Kidney epithelial cell (primary cell): ENCODE measurements around the gene HEPN1. TPM values are rescaled to one million over a fixed set of nuclear protein-coding genes. Genes with fewer than 3 reads are reported as not detected.

Experiments used
- DNase-seq: peaks from one replicate; pipeline ENCODE4 v3.0.0-alpha.2; 2010; ENCODE audit warnings: low read depth
- H3K27me3 ChIP-seq: 2 replicates; pipeline ENCODE4 v1.6.0; 2011; ENCODE audit warnings: low read length; ENCODE audit not compliant: control insufficient read depth, insufficient read depth
- H3K36me3 ChIP-seq: 2 replicates; pipeline ENCODE4 v1.5.1; 2011; ENCODE audit warnings: low read length; ENCODE audit not compliant: control insufficient read depth, insufficient read depth
- H3K4me3 ChIP-seq: 2 replicates; pipeline ENCODE4 v1.5.1; 2011; ENCODE audit warnings: low read depth, mild to moderate bottlenecking, control low read depth, low read length
- total RNA-seq: library from RNA; depleted of rRNA; stranded (reverse); fragments of >200 nt; gene quantifications from 2 replicates; pipeline ENCODE4 v1.2.3, GENCODE V29; 2015
- TF ChIP-seq, protein P1 (sequence below): IDR thresholded peaks from 2 replicates; pipeline ENCODE4 v1.5.1; 2011; ENCODE audit warnings: mild to moderate bottlenecking, moderate library complexity, low read length, control low read depth, inconsistent platforms; ENCODE audit not compliant: insufficient read depth, poor library complexity, severe bottlenecking

Gene HEPN1
- total RNA-seq, 1 donor from 2014 or later = not detected

DNA sequence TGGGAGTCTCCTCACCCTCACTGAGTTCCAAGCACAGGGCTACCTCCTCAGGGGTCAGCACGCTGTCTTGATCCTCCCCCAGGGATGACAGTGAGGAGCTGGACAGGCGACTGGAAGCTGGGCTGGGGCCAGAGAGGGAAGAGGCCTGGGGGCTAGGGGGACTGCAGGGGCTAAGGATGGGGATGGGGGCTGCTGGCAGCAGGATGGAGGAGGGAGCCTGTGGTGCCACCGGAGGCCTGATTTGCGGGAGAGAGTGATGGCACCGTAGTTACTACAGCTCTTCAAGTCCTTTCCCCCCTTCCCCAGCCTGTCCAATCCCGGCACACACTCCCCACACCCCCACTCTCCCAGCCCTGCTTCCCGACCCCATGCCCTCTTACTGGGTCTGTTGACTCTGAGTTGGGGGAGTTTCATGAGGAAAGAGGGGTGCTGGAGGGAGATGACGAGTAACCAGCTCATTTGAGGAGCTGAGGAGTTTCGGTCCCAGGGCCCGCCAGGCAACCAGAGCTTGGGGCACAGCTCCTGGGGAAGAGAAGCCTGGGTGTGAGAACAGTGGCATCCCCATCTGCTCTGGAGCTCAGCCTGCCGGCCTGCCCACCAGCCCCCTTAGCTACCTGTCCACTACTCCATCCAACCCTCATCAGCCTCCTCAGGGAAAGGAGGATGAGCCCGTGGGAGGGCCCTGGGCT, 31.9 kb upstream of the HEPN1 start:
- Histone ChIP-seq H3K36me3 (no peaks in the 10 kb centered on the region), H3K27me3 (no peaks in the 10 kb centered on the region), H3K4me3 (no peak overlapping the region)
- TF ChIP-seq, protein P1, sequence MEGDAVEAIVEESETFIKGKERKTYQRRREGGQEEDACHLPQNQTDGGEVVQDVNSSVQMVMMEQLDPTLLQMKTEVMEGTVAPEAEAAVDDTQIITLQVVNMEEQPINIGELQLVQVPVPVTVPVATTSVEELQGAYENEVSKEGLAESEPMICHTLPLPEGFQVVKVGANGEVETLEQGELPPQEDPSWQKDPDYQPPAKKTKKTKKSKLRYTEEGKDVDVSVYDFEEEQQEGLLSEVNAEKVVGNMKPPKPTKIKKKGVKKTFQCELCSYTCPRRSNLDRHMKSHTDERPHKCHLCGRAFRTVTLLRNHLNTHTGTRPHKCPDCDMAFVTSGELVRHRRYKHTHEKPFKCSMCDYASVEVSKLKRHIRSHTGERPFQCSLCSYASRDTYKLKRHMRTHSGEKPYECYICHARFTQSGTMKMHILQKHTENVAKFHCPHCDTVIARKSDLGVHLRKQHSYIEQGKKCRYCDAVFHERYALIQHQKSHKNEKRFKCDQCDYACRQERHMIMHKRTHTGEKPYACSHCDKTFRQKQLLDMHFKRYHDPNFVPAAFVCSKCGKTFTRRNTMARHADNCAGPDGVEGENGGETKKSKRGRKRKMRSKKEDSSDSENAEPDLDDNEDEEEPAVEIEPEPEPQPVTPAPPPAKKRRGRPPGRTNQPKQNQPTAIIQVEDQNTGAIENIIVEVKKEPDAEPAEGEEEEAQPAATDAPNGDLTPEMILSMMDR = no peak
- DNase-seq = no peak

DNA sequence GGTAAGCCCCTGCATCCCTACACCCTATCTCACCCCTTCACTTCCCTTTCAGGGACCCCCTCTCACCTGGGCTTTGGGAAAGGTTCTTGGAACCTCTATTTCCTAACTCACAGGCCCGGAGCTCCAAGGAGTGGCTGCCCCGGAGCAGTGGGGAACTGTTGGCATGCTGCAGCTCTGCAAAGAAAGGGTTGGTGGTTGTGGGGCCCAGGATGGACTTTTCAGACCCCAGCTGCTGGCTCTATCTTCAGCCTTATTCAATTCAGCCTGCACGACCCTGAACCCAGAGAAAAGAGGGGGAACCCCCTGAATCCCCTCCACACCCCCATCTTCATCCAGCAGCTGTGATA, 31.4 kb upstream of the HEPN1 start:
- TF ChIP-seq, protein P1 = no peak
- Histone ChIP-seq H3K36me3 (no peaks in the 10 kb centered on the region), H3K4me3 (no peak overlapping the region), H3K27me3 (no peaks in the 10 kb centered on the region)
- no peak for DNase-seq

DNA sequence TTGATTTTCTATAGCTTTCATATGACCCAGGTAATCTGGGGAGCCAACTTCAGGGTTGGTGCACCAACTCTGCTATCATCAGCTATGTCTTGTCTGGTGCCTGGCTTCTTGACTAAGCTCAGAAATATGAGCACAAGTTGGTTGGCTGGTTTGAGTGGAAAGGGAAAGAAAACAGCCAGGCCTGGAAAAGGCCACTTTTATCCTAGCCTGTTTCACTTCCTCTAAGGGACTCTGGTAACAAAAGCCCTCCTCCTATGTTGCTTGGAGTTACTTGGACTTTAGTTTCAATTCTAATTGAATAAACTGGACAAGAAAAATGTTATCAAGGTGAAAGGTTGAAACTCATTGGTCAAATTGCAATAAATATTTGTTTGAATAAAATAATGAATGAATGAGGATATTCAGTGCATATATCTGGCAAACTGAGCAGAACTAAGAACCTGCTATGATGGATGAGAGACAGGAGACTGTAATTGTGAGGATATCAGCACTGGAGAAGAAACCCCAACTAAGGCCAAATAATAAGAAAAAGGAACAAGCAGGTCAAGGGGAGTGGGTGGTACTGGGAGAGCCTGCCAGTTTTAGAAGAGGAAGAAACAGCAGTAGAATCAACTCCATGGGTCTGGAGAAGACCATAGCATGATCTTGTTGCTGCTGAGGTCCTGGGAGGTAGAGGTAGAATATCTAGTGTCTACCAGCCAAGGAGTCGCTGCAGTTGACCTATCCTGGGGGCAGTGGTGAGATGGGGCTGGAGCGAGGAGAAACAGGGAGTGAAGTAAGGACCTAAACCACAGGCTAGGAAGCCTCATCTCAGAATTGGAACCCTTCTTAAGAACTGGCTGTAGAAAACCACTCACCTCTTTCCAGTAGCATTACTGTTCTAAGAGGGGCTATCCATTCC, 29.6 kb upstream of the HEPN1 start:
- Histone ChIP-seq H3K4me3 (no peak overlapping the region), H3K36me3 (no peaks in the 10 kb centered on the region), H3K27me3 (no peaks in the 10 kb centered on the region)
- TF ChIP-seq, protein P1 = no peak
- no peak for DNase-seq

DNA sequence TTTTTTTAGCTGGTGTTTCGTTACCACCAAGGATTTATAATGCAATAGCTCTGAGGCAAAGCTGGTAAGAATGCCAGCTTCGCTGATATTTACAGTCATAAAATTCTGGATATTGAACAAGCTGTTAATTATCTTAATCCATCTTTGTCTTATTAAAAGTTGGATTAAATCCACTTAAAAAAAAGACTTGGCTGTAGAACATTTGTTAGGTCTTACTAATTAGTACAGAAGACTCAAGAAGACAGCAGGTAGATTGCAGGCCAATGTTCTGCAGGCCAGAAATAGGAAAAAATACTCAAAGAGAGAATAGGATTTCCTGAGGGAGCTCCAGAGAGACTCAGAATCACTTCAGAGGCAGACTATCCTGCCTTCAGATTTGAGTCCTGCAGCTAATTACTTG, 28.9 kb upstream of the HEPN1 start:
- TF ChIP-seq, protein P1 = no peak
- DNase-seq = no peak
- Histone ChIP-seq H3K4me3 (no peak overlapping the region), H3K27me3 (no peaks in the 10 kb centered on the region), H3K36me3 (no peaks in the 10 kb centered on the region)

DNA sequence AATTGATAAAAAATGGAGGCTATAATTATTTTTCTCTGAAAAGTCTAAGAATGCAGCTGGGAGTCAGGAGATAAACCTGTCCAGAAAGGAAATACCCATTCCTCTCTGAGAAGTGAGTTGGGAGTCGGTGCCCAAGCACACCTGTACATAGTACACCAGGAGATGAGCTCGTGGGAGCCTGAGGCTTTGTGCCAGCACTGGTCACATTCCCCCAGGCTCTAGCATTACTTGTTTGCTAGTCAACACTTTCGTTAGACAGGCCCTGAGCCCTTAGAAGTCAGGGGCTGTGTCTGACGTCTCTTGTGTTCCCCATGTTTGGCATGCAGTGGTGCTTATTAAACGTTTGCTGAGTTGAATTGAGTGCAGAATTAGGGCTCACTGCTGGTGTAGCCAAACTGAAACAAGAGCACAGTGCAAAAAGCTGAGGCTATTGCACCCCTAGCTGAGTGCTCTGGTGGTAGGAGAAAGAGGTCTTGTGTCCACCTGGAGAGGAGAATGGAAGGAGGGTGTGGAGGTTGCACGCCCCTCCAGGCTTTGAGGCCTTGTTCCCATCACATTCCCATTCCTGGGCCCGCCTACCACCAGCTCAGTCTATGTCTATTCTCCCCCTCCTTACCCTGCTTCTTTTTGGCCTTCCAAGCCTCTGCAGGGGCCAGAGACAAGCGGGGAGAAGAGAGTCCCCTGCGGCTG, 28.2 kb upstream of the HEPN1 start:
- no peak overlapping the region for H3K4me3 ChIP-seq
- no peaks in the 10 kb centered on the region for H3K27me3 ChIP-seq
- TF ChIP-seq, protein P1 = no peak
- no peaks in the 10 kb centered on the region for H3K36me3 ChIP-seq
- DNase-seq = no peak
